ENCODE data around the gene MAGI1.
A peak's percentile ranks its signal among the peaks of the same experiment; 100 is the strongest.
"Not testable (repeated sequence)": the region's sequence is repeated elsewhere in the genome, so short reads cannot be mapped to it uniquely, and the experiment has no call there.

MAGI1 gene

GRCh38 chr3:65617209-65617608 lies 421.5 kb downstream of the MAGI1 start:
- TF ChIP-seq CTCF (IDR thresholded peaks at IDR 0.05; ENCODE audit: insufficient read depth, low read depth, low read length, missing control alignments), result no peak
- DNase-seq (ENCODE audit: low read depth), result peak; percentile 62
- no peak overlapping the region for H3K4me3 ChIP-seq (ENCODE audit: low read length)

- TF ChIP-seq CTCF (IDR thresholded peaks at IDR 0.05; ENCODE audit: insufficient read depth, low read depth, low read length, missing control alignments), result no peak
- H3K4me3 ChIP-seq (ENCODE audit: low read length), result no peak overlapping the region
- no peak for DNase-seq (ENCODE audit: low read depth)
These were observed 422.2 kb downstream of the MAGI1 start for GRCh38 chr3:65616563-65616962.

DNA sequence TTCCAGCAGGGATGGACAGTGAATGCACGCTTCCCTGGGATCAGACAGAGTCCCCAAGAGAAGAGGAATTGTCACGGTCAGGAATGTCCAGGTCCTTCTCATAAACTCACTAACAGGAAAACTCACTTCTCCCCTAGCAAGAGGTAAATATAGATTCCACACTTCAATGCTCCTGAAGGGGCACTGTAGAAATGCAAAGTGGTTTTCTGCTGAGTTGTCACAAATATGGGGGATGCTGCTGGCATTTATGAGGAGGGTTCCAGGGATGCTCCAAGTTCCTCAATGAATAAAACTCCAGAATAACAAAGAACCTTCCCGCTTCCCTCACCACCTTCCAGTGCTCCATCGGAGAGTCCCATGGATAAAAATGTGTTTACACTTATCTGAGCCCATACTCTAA lies 423.4 kb downstream of the MAGI1 start:
- H3K4me3 ChIP-seq (ENCODE audit: low read length), result no peak overlapping the region
- TF ChIP-seq CTCF (IDR thresholded peaks at IDR 0.05; ENCODE audit: insufficient read depth, low read depth, low read length, missing control alignments), result no peak
- DNase-seq (ENCODE audit: low read depth), result no peak

GRCh38 chr3:65614585-65614984 lies 424.1 kb downstream of the MAGI1 start:
- DNase-seq (ENCODE audit: low read depth), result no peak
- H3K4me3 ChIP-seq (ENCODE audit: low read length), result no peak overlapping the region
- no peak for TF ChIP-seq CTCF (IDR thresholded peaks at IDR 0.05; ENCODE audit: insufficient read depth, low read depth, low read length, missing control alignments)

DNA sequence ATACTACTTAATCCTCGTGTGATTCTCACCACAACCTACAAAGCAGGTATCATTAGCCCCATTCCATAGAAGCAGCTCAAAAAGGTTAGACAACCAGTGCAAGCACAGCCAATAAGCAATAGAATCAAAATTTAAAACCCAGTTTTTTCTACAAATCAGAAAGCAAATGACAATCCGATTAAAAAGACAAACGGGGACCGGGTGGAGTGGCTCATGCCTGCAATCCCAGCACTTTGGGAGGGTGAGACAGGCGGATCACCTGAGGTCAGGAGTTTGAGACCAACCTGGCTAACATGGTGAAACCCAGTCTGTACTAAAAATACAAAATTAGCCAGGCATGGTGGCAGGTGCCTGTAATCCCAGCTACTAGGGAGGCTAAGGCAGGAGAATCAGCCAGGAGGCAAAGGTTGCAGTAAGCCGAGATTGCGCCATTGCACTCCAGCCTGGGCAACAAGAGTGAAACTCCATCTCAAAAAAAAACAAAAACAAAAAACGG lies 430.7 kb downstream of the MAGI1 start:
- not testable (repeated sequence) for H3K4me3 ChIP-seq (ENCODE audit: low read length); DNase-seq (ENCODE audit: low read depth)

- DNase-seq (ENCODE audit: low read depth), result peak; percentile 57
- no peak overlapping the region for H3K4me3 ChIP-seq (ENCODE audit: low read length)
- TF ChIP-seq CTCF (IDR thresholded peaks at IDR 0.05; ENCODE audit: insufficient read depth, low read depth, low read length, missing control alignments), result no peak
These were observed 431.6 kb downstream of the MAGI1 start for GRCh38 chr3:65607101-65607500.

DNA sequence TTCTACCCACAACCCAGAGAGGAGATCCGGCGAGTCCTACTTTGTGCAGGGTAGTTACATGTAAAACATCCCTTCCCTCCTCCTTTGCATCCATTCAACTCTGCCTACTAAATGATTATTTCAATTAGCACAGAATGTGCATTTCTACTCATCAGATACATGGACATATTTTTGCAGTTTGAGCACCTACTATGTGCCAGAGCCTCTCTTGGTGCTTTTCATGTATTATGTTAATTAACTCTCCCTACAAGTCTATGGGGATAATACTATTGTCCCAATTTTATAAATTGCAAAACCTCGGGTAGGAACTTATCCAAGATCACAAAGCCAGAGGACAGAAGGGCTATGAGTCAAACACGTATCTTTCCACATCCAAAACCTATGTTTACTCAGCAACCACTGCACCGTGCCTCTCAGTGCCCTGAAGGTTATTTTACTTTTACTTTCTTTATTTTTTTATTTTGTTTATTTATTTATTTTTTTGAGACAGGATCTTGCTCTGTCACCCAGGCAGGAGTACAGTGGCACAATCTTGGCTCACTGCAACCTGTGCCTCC lies 432.8 kb downstream of the MAGI1 start:
- H3K4me3 ChIP-seq (ENCODE audit: low read length), result no peak overlapping the region
- DNase-seq (ENCODE audit: low read depth), result peak; percentile 77
- TF ChIP-seq CTCF (IDR thresholded peaks at IDR 0.05; ENCODE audit: insufficient read depth, low read depth, low read length, missing control alignments), result no peak

All from epithelial cell of esophagus (primary cell).